Activated naive CD8-positive, alpha-beta T cell treated with anti-CD3 and anti-CD28 coated beads for 36 hours (primary cell): ENCODE data around the gene CDC42BPG. TPM values are rescaled to one million over a fixed set of nuclear protein-coding genes. Genes with fewer than 3 reads are reported as not detected.

Experiments
- total RNA-seq, 2 experiments: library from RNA; stranded (reverse); gene quantifications; one replicate each; pipeline ENCODE4 v1.2.3, GENCODE V29; 2021

The CDC42BPG gene
- total RNA-seq, 2 experiments from 2014 or later = 0.46 to 0.54 TPM

Other genes with a start within 250 kb of the CDC42BPG start
- under 1 TPM; 0.20 to 0.58 TPM for gene NRXN2, start 121.5 kb downstream of the CDC42BPG start, total RNA-seq
- gene RASGRP2, start 100.5 kb downstream of the CDC42BPG start, total RNA-seq = 1 to 10 TPM; 3.5 to 4.6 TPM
- gene PYGM, start 84.7 kb downstream of the CDC42BPG start, total RNA-seq = 1 to 10 TPM; 1.6 to 1.8 TPM
- 100 to 1,000 TPM; 453 to 463 TPM for gene SF1, start 66.1 kb downstream of the CDC42BPG start, total RNA-seq
- gene MAP4K2, start 41.4 kb downstream of the CDC42BPG start, total RNA-seq = 10 to 100 TPM; 60.4 to 63.8 TPM
- gene MEN1, start 34.1 kb downstream of the CDC42BPG start, total RNA-seq = 10 to 100 TPM; 35.8 to 37.0 TPM
- 100 to 1,000 TPM; 103 to 112 TPM for gene EHD1, start 34.0 kb upstream of the CDC42BPG start, total RNA-seq
- gene ATG2A, start 72.6 kb upstream of the CDC42BPG start, total RNA-seq = 10 to 100 TPM; 17.3 to 18.0 TPM
- 10 to 100 TPM; 11.3 to 11.4 TPM for gene PPP2R5B, start 80.0 kb upstream of the CDC42BPG start, total RNA-seq
- not detected for gene GPHA2, start 91.2 kb upstream of the CDC42BPG start, total RNA-seq
- gene MAJIN, start 127.5 kb upstream of the CDC42BPG start, total RNA-seq = under 1 TPM in 1 of 2 experiments, not detected in 1; 0.14 TPM
- gene BATF2, start 152.3 kb upstream of the CDC42BPG start, total RNA-seq = under 1 TPM in 1 of 2 experiments, not detected in 1; 0.08 TPM
- gene ARL2, start 169.5 kb upstream of the CDC42BPG start, total RNA-seq = 100 to 1,000 TPM; 114 TPM
- gene SNX15, start 182.8 kb upstream of the CDC42BPG start, total RNA-seq = 1 to 10 TPM; 7.3 to 9.0 TPM
- 10 to 100 TPM; 16.2 to 17.3 TPM for gene SAC3D1, start 196.6 kb upstream of the CDC42BPG start, total RNA-seq
- gene NAALADL1, start 213.9 kb upstream of the CDC42BPG start, total RNA-seq = 10 to 100 TPM in 1 of 2 experiments, 1 to 10 TPM in 1; 9.8 to 10.3 TPM
- gene CDCA5, start 239.4 kb upstream of the CDC42BPG start, total RNA-seq = 100 to 1,000 TPM; 130 to 134 TPM
- gene ZFPL1, start 239.6 kb upstream of the CDC42BPG start, total RNA-seq = 10 to 100 TPM; 25.2 to 27.4 TPM